Muscle of back (tissue), 13 donors: ENCODE measurements around the gene TRAPPC10. TPM values are rescaled to one million over a fixed set of nuclear protein-coding genes. Genes with fewer than 3 reads are reported as not detected.
A peak's percentile ranks its signal among the peaks of the same experiment; 100 is the strongest.

ENCODE experiments used
- DNase-seq, 3 donors: peaks; one replicate each; pipeline versions ENCODE4 v3.0.0 to v3.0.0-alpha.2; 2013
- long read RNA-seq, 9 donors: transcript quantifications; one replicate each; lab custom pipeline, GENCODE V29; 2026
- polyA plus RNA-seq, 10 donors: library from polyadenylated mRNA; unstranded; fragments of 120-200 nt; gene quantifications; one replicate each; pipeline ENCODE4 v1.2.1, GENCODE V29; 2013; ENCODE audit not compliant: insufficient read length in 10 of 10

TRAPPC10 gene, protein sequence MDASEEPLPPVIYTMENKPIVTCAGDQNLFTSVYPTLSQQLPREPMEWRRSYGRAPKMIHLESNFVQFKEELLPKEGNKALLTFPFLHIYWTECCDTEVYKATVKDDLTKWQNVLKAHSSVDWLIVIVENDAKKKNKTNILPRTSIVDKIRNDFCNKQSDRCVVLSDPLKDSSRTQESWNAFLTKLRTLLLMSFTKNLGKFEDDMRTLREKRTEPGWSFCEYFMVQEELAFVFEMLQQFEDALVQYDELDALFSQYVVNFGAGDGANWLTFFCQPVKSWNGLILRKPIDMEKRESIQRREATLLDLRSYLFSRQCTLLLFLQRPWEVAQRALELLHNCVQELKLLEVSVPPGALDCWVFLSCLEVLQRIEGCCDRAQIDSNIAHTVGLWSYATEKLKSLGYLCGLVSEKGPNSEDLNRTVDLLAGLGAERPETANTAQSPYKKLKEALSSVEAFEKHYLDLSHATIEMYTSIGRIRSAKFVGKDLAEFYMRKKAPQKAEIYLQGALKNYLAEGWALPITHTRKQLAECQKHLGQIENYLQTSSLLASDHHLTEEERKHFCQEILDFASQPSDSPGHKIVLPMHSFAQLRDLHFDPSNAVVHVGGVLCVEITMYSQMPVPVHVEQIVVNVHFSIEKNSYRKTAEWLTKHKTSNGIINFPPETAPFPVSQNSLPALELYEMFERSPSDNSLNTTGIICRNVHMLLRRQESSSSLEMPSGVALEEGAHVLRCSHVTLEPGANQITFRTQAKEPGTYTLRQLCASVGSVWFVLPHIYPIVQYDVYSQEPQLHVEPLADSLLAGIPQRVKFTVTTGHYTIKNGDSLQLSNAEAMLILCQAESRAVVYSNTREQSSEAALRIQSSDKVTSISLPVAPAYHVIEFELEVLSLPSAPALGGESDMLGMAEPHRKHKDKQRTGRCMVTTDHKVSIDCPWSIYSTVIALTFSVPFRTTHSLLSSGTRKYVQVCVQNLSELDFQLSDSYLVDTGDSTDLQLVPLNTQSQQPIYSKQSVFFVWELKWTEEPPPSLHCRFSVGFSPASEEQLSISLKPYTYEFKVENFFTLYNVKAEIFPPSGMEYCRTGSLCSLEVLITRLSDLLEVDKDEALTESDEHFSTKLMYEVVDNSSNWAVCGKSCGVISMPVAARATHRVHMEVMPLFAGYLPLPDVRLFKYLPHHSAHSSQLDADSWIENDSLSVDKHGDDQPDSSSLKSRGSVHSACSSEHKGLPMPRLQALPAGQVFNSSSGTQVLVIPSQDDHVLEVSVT
- 10 to 100 TPM in 9 of 10 donors, 1 to 10 TPM in 1; 9.0 to 18.2 (median 14.2) TPM for polyA plus RNA-seq
- long read RNA-seq, donor 1, full-length matches to known transcripts, result 1 of 1 reads
- long read RNA-seq, donor 1, partial matches to known transcripts, result 0 of 1 reads
- long read RNA-seq, donor 1, other reads (novel, unspliced or antisense), result 0 of 1 reads
- long read RNA-seq, donor 2, result 0 reads
- long read RNA-seq, donor 3, result 0 reads
- long read RNA-seq, donor 4, result 0 reads
- long read RNA-seq, donor 5, partial matches to known transcripts, result 0 of 2 reads
- long read RNA-seq, donor 5, other reads (novel, unspliced or antisense), result 0 of 2 reads
- long read RNA-seq, donor 6, result 0 reads
- long read RNA-seq, donor 7, partial matches to known transcripts, result 0 of 4 reads
- long read RNA-seq, donor 7, other reads (novel, unspliced or antisense), result 0 of 4 reads
- long read RNA-seq, donor 8, result 0 reads
- long read RNA-seq, donor 9, result 0 reads

DNA sequence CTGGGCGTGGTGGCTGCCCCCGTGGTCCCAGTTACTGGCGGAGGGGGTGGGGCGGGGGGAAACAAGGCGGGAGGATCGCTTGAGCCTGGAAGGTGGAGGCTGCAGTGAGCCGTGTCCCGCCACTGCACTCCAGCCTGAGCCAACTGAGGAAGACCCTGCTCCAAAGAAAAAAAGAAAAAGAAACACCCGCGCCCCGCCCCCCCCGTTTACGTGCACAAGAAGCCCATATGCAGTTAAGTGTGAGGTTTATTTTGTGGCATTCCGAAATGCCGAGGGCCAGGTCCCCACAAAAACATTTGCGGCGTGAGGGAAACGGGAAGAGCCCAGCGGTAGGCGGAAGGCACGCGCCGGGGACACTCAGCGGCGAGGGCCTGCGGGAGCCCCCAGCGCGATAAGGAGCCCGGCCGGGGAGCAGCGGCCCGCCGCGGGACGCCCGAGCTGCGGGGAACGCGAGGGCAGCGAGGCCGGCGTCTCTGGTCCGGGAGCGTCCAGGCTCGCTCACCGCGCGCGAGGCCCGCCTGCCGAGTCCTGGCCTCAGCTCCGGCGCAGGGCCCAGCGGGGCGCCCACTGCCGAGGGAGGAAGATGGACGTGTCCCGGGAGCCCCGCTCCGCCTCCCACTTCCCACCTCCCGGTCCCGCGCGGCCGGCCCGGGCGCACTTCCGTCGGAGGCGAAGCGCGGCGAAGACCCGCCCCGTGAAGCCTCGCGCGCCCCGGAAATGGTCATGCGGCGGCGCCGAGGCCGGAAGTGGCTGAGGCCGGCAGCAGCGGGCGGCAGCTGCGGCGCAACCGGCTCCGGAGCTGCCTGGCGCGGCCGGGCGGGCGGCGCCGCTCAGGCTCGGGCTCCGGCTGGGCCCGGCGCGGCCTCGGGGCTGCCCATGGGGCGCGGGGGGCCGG, at the start of gene TRAPPC10:
Gene TRAPPC10, plus strand, starts transcription at position 731 of the 895 bp plus-strand sequence. CDS start 185 bp downstream, outside the sequence.
- peak; percentile 83 to 96 (median 93) for DNase-seq

DNA sequence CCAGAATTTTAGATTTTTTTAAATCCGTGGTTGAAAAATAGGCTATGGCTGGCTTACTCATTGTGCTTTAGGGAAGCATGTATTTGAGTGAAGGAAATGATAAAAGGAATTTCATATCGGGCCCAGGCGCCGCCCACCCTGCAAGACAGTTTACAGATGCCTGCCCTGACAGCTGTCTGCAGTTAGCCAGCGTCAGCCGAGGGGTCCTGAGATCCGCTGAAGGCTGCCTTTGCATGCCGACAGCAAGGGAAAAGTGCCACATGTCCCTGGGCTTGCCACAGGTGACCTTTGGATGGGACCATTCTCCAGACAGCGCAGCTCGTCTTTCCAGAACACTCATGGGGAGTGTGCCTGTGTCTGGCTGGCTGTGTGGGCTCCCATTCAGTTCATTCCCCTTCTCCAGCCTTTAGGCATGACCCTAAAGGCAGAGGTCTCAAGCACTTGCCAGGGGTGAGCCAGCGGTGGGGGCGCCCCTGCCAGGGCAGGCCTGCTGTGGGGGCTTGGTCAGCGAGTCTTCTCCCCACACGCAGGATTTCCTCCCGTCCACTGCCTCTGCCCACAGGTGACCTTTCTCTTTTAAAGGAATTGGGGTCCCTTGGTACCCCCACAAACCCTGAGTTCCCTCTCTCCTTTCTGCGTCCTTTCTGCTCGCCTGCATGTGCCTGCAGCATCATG, 46.1 kb upstream of the TRAPPC10 start:
- DNase-seq, result no peak

DNA sequence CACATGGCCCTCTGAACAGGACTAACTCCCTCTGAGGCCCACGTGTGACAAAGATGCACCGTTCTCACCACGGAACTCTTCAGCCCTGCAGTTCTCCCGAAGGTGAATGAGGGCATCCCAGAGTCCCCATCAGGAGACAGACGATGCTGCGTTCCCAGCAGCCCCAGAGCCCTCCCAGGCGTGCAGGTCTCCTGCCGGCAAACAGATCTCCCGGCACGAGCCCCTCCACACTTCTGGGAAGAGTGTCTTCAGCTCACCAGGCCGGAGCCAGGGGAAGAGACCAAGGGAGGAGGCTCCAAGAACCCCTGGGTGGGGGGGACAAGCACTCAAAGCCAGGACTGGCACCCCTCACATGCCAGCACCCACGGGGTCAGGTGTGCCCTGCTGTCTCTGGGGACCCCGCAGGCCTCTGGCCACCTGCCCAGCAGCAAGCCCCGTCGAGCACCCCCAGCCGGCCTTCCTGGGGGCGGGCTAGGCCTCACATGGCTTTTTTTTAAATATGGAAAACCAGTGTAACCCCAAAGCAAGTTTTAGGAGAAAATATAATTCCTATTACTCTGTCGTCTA, 45.1 kb upstream of the TRAPPC10 start:
- DNase-seq, result no peak

DNA sequence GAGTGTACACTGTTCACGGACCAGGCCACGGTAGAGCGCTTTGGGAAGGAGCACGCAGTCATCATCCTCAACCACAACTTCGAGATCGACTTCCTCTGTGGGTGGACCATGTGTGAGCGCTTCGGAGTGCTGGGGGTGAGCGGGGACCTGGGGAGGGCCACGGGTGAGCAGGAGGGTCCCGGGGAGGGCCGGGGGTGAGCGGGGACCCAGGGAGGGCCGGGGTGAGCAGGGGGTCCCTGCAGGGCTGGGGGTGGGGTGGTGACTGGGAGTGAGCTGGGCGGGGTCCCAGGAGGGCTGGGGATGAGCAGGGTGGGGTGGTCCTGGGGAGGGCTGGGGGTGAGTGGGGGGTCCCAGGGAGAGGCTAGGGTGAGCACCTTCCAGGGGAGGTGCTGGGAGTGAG, 44.1 kb upstream of the TRAPPC10 start:
- DNase-seq, result no peak

DNA sequence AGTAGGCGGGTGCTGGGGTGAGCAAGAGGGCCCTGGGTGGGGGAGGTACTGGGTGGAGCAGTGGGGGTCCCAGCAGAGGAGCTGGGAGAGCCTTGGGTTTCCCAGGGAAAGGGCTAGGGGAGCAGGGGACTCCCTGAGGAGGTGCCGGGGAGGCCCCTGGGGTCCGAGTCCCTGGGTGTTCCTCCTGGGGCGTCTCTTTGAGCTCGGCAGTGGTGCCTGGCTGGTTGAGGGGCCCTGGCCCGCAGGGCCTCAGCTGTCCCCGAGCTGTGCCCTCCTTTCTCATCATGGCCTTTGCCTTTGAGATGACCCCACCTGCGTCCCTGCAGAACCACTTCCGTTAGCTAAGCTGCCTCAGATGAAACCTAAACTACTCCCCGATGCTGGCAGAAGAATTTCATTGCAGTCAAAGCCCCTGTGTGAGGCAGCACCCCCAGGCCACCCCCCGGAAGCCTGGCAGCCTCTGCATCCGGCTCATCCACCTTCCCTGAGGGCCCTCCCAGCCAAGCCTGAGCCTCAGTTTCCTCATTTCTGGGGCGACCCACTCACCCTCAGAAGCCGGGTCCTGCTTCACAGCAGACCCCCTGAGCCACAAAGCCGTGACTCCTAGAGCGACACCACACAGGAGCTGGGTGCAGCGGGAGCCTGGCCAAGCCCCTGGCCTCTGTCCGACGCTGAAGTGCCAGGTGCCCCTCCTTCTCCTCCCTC, 43.5 kb upstream of the TRAPPC10 start:
- DNase-seq, result no peak

DNA sequence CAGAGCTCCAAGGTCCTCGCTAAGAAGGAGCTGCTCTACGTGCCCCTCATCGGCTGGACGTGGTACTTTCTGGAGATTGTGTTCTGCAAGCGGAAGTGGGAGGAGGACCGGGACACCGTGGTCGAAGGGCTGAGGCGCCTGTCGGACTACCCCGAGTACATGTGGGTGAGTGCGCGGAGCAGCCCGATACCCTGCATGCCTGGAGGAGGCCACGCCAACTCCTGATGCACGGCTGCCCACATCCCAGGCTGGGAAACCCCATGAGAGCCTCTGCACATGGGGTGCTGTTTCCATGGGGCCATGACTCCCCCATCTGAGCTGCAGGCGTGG, 43.0 kb upstream of the TRAPPC10 start:
- no peak for DNase-seq

DNA sequence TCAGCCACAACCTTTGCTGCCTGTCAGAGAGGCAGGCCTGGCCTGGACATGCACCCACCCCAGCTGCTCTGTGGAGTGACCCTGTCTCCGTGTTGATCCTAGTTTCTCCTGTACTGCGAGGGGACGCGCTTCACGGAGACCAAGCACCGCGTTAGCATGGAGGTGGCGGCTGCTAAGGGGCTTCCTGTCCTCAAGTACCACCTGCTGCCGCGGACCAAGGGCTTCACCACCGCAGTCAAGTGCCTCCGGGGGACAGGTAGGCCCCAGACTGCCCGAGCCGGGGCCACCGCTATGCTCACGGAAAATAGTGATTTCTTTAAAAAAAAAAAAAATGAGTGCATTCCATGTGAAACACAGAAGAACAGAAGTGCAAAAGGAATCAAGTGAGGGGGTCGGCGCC, 41.6 kb upstream of the TRAPPC10 start:
- DNase-seq, result no peak

DNA sequence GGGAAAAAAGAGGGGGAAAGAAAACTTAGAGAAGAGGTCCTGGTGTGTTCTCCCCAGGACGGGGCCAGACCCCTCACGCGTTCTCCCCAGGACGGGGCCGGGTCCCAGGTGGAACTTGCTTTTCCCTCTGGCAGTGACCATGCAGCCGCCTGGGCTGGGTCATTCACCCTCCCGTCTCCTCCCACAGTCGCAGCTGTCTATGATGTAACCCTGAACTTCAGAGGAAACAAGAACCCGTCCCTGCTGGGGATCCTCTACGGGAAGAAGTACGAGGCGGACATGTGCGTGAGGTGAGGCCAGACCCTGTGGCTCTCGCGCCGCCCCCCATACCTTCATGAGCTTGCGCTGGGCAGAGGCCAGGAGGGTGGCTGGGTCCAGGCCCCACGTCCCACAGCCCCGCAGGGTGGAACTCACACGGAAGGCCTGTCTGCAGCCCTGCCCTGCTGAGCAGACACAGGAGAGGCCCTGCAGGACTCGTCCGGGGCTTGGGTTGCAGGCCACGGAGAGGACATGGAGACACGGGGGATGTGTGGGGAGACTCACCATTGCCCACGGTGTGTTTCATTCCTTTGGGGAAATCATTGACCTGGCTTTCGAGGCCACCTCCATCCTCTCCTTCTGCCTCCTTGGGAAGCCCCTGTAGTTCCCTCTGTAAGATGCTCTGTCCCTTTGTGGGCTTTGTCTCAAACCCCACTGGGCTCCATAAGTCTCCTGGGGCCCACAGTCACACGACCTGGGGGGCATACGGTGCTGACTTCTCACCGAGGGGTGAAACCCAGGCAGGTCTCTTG, 40.7 kb upstream of the TRAPPC10 start:
- DNase-seq, result peak; percentile 24 to 65 (median 34)

DNA sequence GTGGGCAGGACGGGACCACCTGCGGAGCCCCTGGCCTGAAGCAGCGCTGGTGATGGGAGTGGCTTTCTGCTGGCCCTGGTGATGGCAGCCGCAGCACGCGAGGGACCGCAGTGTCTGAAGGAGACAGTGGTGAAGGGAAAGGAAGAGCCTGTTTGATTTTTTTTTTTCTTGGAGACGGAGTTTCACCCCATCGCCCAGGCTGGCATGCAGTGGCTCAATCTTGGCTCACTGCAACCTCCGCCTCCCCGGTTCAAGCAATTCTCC, 40.2 kb upstream of the TRAPPC10 start:
- no peak for DNase-seq

DNA sequence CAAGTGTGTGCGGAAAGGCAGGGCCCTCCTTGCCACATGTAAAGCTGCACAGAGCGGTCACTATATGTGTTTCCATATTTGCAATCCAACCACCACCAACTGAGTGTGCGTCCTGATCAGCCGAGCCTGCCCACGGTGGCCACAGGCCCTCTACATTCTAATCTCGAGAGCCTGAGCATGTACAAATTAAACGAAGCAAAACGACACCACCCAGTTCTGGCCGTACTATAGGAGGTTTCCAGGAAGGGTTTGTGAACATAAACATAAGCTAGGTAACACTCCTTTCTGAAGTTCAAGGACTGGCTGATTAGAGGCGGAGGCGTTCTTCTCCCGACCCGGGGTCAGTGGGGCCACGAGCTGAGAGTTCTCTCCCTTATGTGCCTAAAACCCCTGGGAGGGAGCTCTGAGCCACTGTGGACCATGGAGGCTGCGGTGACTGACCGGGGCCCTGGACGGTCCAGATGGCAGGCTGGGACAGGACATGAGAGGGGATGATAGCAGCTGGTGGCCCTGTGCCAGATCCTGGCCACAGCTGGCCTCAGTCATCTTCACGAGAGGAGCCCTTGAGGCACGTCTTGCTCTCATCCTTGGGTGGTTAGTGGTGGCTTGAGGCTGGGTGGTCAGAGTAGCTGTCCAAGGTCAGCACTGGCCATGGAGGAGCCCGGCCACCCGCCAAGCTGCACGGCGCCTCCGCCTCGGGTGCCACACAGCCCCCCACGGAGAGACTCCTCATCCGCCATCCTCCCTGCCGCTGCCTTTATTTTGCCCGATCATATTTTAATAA, 39.1 kb upstream of the TRAPPC10 start:
- DNase-seq, result no peak

DNA sequence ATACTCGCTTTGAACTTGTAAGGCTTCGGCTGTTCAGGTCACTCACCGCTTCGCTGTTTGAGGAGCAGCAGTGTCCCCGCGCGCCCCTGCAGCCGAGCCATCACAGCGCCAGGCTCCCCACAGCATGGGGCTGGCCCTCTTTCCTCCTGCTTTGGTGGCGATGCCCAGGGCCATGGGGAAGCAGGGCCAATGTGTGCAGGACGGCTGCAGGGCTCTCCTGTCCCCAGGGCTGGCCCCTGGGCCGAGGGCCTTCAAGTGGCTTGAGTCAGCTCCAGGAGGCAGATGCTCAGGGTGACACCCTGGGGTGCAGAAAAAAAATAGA, 38.5 kb upstream of the TRAPPC10 start:
- DNase-seq, result no peak

DNA sequence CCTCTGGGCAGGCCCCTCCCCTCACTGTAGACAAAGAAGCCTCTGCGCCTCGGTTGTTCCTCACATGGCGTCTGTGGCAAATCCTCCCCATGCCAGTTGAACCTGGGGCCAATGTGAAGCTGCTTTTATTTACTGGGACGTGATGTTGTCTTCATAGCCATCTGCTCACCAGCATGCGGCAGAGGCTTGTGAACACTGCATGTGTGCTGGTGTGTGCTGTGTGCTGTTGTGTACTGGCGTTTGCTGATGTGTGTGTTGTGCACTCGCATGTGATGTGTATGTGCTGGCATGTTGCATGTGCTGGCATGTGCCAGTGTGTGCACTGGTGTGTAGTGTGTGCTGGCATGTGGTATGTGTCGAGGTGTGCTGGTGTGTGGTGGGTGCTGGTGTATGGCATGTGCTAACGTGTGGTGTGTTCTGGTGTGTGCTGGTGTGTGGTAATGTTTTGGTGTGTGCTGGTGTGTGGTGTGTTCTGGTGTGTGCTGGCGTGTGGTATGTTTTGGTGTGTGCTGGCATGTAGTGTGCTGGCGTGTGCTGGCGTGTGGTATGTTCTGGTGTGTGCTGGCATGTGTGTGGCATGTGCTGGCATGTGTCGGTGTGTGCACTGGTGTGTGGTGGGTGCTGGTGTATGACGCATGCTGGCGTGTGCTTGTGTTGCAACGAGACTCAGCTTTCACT, 37.2 kb upstream of the TRAPPC10 start:
- DNase-seq, result no peak

DNA sequence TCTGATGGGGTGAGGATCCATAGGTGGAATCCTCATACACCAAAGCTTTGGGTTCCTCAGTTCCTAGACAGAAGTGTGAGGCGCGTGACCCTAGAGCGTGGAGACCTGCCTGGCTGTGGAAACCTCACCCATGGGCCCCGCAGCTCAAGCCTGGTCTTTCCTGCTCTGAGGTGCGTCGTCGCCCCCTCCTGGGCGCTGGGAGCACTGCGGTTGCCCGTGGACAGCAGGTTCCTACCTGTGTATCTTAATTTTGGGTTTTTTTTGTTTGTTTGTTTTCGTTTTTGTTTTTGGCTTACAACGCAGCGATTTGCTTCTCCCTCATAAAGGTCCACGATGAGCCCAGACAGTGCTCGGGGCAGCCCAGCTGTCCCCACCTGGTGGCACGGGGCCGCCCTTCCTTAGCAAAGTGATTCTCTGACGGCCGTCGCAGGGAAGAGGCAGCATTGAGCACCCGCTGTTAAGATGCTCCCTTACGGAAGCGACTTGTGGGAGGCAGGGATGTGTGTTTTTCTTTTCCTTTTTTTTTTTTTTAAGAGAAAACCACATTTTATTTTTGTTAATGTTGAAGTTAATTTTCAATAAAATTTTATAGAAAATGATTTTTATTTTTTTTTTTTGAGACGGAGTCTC, 36.5 kb upstream of the TRAPPC10 start:
- DNase-seq, result peak; percentile 33 to 83 (median 68)

DNA sequence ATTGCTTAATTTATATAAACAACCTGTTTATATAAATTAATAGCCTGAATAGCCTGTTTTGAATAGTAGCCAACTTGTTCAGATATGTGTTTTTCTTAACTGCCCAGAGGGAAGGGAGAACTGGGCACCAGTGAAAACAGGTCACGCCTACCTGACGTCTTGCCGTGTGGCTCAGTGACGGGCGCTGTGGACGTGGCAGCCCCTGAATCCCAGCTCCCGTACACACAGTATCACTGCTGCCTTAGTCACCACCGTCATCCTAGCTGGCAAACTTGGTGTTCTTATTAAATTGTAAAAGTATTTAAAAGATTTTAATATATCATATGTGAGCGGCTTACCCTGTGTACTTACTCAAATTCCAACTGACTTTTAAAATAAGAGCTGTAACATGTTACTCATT, 35.4 kb upstream of the TRAPPC10 start:
- DNase-seq, result no peak

DNA sequence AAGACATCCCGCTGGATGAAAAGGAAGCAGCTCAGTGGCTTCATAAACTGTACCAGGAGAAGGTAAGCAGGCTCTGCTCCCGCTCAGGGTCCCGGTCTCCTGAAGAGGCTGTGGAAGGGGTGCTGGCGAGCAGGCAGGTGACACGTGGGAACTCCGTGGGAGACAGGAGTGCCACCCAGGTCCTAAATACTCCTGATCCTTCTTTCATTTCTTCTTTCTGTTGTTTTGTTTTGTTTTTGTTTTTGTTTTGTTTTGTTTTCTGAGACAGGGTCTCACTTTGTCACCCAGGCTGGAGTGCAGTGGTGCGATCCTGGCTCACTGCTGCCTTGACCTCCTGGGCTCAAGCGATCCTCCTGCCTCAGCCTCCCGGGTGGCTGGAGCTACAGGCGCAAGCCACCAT, 34.0 kb upstream of the TRAPPC10 start:
- no peak for DNase-seq

DNA sequence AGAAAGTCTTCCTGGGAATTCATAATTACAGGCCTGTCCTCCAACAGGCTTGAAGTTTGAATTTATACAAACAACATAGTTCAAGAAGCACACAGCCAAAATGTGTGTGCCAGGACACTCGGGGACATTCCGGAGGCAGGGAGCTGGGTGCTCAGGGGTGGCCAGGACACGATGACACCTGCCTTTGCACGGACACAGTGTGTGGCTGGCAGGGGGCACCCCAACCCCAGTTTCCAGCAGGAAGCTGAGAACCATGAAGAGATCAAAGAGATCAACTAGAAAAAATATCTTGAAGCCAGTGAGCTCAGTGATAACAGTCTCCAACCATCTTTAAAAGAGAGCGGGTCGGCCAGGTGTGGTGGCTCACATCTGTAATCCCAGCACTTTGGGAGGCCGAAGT, 32.5 kb upstream of the TRAPPC10 start:
- DNase-seq, result no peak
